Uterus (tissue), 4 donors: Measurements from ENCODE around the gene PTPRN2. TPM values are rescaled to one million over a fixed set of nuclear protein-coding genes. Genes with fewer than 3 reads are reported as not detected.

Experiments used
- DNase-seq, 2 donors: peaks; one replicate each; pipeline ENCODE4 v3.0.0-alpha.2; 2019 to 2020
- H3K27ac ChIP-seq, 2 donors: fragments of 200-600 bp; sonication (generic); 1 replicate in 1 of 2; 2 replicates in 1 of 2; pipeline ENCODE4 v1.5.1; 2016 to 2018
- H3K27me3 ChIP-seq, 2 donors: fragments of 200-600 bp; sonication (generic); one replicate each; pipeline ENCODE4 v1.5.1; 2018 to 2019; ENCODE audit warnings: control low read depth in 1 of 2
- H3K36me3 ChIP-seq, 2 donors: fragments of 200-600 bp; sonication (generic); one replicate each; pipeline ENCODE4 v1.5.1; 2019; ENCODE audit warnings: control low read depth in 1 of 2
- H3K4me1 ChIP-seq, 2 donors: fragments of 200-600 bp; sonication (generic); one replicate each; pipeline ENCODE4 v1.5.1; 2018 to 2019; ENCODE audit warnings: control low read depth in 1 of 2
- H3K4me3 ChIP-seq, 2 donors: fragments of 200-600 bp; sonication (generic); 1 replicate in 1 of 2; 2 replicates in 1 of 2; pipeline ENCODE4 v1.5.1; 2018 to 2019; ENCODE audit warnings: mild to moderate bottlenecking in 1 of 2
- H3K9me3 ChIP-seq, 2 donors: fragments of 200-600 bp; sonication (generic); one replicate each; pipeline ENCODE4 v1.5.1; 2019; ENCODE audit warnings: control low read depth in 1 of 2
- POLR2A ChIP-seq, 2 donors: fragments of 450-650 bp; IDR thresholded peaks; one replicate each; pipeline ENCODE4 v1.6.1; 2016; ENCODE audit warnings: antibody characterized with exemption in 2 of 2, mild to moderate bottlenecking in 1 of 2, moderate library complexity in 1 of 2
- intact Hi-C: fragments of 100-400 bp; cut with DNase I; formaldehyde crosslinking; loops from one replicate; pipeline ENCODE4 v1.15.1; 2023; ENCODE audit warnings: low total_unique reads
- total RNA-seq, 4 donors: library from RNA; depleted of rRNA in 3 of 4; stranded (reverse); fragments of >200 nt in 3 of 4; gene quantifications; one replicate each; pipeline versions ENCODE4 v1.1.0 to v1.2.4, GENCODE V29; 2014 to 2023
- TF ChIP-seq, protein P1 (sequence below), 4 experiments: fragments of 200-600 bp in 2 of 4; fragments of 450-650 bp in 2 of 4; sonication (generic) in 2 of 4; IDR thresholded peaks; one replicate each; pipeline ENCODE4 v1.5.1; 2016 to 2019; ENCODE audit warnings: antibody characterized with exemption in 4 of 4, mild to moderate bottlenecking in 2 of 4, moderate library complexity in 1 of 4
- donor health status: DM: yes; HTN: yes; CAD: no.

The PTPRN2 gene
- total RNA-seq, 4 donors from 2014 or later: 1.2 to 5.2 (median 2.3) TPM

DNA sequence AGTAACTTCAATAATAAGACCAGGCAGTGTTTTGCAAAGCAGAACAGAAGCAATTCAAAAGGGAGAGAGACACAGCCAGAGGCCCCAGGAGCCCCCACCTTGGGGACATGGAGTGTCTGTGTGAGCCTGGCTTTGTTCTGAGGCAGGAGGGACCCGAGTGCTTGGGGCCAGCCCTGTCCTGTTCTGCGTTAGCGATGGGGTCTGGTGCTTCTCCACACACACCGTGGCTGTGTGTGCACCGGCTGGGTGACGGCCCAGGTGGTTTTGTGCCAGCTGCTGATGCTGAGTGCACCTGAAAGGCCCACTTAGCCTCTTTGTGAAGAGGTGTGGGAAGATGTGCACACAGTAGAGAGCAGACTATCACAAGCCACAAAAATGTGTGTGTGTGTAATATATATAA, 781.9 kb downstream of the PTPRN2 start:
- no peaks in the 10 kb centered on the region for H3K9me3 ChIP-seq
- TF ChIP-seq, protein P1, sequence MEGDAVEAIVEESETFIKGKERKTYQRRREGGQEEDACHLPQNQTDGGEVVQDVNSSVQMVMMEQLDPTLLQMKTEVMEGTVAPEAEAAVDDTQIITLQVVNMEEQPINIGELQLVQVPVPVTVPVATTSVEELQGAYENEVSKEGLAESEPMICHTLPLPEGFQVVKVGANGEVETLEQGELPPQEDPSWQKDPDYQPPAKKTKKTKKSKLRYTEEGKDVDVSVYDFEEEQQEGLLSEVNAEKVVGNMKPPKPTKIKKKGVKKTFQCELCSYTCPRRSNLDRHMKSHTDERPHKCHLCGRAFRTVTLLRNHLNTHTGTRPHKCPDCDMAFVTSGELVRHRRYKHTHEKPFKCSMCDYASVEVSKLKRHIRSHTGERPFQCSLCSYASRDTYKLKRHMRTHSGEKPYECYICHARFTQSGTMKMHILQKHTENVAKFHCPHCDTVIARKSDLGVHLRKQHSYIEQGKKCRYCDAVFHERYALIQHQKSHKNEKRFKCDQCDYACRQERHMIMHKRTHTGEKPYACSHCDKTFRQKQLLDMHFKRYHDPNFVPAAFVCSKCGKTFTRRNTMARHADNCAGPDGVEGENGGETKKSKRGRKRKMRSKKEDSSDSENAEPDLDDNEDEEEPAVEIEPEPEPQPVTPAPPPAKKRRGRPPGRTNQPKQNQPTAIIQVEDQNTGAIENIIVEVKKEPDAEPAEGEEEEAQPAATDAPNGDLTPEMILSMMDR (IDR thresholded peaks at IDR 0.05): no peak
- TF ChIP-seq POLR2A (IDR thresholded peaks at IDR 0.05): no peak
- no peak overlapping the region for H3K4me3 ChIP-seq
- no peaks in the 10 kb centered on the region for H3K4me1 ChIP-seq
- no peaks in the 10 kb centered on the region for H3K27me3 ChIP-seq
- H3K27ac ChIP-seq: no peak overlapping the region
- no peaks in the 10 kb centered on the region for H3K36me3 ChIP-seq
- no peak for DNase-seq
- intact Hi-C loops: no loop called here

DNA sequence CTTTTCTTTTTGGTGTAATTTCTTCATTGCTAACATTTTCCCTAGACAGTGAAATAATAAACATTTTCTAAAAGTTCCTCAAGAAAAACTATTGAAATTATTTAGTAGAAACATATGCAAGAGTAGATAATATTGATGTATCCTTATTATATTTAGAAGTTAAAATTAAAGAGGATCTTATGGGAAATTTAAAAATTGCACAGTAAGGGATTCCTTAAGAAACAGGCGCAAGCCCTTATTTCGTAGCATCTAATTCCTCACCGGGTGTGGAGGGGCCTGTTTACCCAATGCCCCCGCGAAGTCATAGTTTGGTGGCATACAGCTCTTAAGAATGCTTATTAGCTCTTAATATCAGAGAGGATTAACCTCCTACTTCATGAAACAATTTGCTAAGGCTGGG, 783.7 kb downstream of the PTPRN2 start:
- intact Hi-C loops: no loop called here
- Histone ChIP-seq H3K27me3 (no peaks in the 10 kb centered on the region), H3K9me3 (no peaks in the 10 kb centered on the region), H3K4me3 (no peak overlapping the region), H3K27ac (no peak overlapping the region), H3K36me3 (no peaks in the 10 kb centered on the region), H3K4me1 (no peaks in the 10 kb centered on the region)
- DNase-seq: no peak
- no peak for TF ChIP-seq POLR2A (IDR thresholded peaks at IDR 0.05)
- TF ChIP-seq, protein P1 (IDR thresholded peaks at IDR 0.05): no peak

- H3K27ac ChIP-seq: no peak overlapping the region
- H3K4me1 ChIP-seq: no peaks in the 10 kb centered on the region
- no peak for DNase-seq
- TF ChIP-seq POLR2A (IDR thresholded peaks at IDR 0.05): no peak
- TF ChIP-seq, protein P1 (IDR thresholded peaks at IDR 0.05): no peak
- no peaks in the 10 kb centered on the region for H3K27me3 ChIP-seq
- intact Hi-C loops: no loop called here
- H3K36me3 ChIP-seq: no peaks in the 10 kb centered on the region
- H3K9me3 ChIP-seq: no peaks in the 10 kb centered on the region
- H3K4me3 ChIP-seq: no peak overlapping the region
These were observed 785.5 kb downstream of the PTPRN2 start for GRCh38 chr7:157801971-157802675.

DNA sequence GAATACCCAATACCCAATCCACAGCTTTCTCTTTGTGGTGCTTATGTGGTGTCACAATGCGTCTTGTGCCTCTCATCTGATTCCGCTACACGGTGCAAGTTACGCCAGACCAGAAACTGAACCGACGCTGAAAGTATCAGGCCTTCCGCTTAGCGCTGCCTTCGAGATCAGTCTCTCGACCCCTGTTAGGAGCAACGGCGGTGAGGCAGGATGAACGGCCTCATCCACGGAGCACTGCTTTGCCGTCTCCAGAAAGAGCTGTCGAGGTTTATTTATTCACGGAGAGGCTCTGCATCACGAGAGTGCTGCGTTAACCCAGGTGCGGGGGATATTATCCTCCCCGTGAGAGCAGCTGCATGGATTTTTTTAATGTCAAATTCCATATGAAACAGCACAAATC, 786.5 kb downstream of the PTPRN2 start:
- Histone ChIP-seq H3K4me3 (no peak overlapping the region), H3K27ac (no peak overlapping the region), H3K9me3 (no peaks in the 10 kb centered on the region), H3K4me1 (no peaks in the 10 kb centered on the region), H3K27me3 (no peaks in the 10 kb centered on the region), H3K36me3 (no peaks in the 10 kb centered on the region)
- TF ChIP-seq, protein P1 (IDR thresholded peaks at IDR 0.05): no peak
- TF ChIP-seq POLR2A (IDR thresholded peaks at IDR 0.05): no peak
- DNase-seq: no peak
- intact Hi-C loops: no loop called here

- Histone ChIP-seq H3K9me3 (no peaks in the 10 kb centered on the region), H3K27ac (no peak overlapping the region), H3K27me3 (no peaks in the 10 kb centered on the region), H3K4me3 (no peak overlapping the region), H3K4me1 (no peaks in the 10 kb centered on the region), H3K36me3 (no peaks in the 10 kb centered on the region)
- intact Hi-C loops: no loop called here
- DNase-seq: no peak
- TF ChIP-seq POLR2A (IDR thresholded peaks at IDR 0.05): no peak
- TF ChIP-seq, protein P1 (IDR thresholded peaks at IDR 0.05): no peak
These were observed 787.3 kb downstream of the PTPRN2 start for GRCh38 chr7:157800281-157800680.
